CD4-positive, alpha-beta T cell treated with Interferon gamma for 1 hour (primary cell): Measurements from ENCODE around the gene C9orf50.
"Not testable (repeated sequence)": the region's sequence is repeated elsewhere in the genome, so short reads cannot be mapped to it uniquely, and the experiment has no call there.

ENCODE experiments used
- DNase-seq: peaks from one replicate; pipeline ENCODE4 v3.0.0-alpha.2; 2020

Gene C9orf50

DNA sequence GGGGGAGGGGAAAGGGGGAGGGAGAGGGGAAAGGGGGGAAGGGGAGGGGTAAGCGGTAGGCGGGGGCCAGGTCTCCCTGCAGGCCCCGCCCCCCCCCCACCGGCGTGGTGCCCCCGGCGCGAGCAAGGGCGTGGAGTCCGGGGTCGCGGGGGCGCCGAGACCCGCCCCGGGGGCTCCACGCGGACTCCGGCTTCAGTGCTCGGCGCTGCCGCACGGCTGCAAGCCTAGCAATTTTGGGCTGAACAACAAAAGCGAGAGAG is 10.8 kb downstream of the C9orf50 start:
- DNase-seq = peak; percentile 20

GRCh38 chr9:129609486-129610212 is 11.3 kb downstream of the C9orf50 start:
- peak; percentile 83 for DNase-seq

DNA sequence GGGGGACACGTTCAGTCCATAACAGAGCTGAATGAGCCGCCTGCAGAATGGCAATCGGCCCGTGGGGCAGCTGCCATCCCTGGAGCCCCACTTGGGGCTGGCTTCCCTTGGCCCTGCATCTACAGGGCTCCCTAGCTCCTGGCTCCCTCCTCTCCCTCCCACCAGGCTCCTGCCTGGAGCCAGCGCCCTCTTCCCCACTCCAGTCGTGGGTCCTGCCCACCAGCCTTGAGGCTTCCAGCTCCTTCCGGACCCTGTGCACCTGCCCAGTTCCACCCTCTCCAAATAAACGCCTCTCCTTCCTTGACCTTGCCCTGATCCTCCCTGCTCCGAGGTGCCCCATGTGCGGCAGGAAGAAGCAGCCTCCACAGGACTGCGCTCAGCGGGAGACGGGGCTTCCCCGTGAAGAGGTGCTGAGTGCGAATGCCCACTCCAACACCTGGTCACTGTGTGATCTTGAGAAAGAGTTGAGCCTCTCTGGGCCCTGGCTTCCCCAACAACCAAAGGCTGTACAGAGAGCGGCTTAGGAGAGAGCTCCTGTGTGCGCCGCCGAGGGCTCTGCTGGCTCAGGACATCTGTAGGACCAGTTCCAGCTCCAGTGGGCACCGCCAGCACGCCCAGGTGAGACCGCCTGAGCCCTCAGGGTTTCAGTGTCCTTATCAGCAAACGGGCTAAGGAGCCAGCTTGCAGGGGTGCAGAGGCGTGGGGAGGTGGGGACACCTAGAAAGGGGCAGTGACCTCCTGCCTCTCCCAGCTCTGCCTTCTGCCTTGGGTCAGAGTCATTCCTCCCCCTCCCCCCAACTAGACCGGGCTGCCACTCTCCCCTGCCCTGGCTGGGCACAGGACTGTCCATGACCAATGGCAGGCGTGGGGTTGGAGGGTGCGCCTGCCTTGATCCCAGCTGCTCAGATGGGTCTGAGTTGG is 12.1 kb downstream of the C9orf50 start:
- DNase-seq = no peak

- no peak for DNase-seq
These were observed 13.9 kb downstream of the C9orf50 start for GRCh38 chr9:129607027-129607387.

DNA sequence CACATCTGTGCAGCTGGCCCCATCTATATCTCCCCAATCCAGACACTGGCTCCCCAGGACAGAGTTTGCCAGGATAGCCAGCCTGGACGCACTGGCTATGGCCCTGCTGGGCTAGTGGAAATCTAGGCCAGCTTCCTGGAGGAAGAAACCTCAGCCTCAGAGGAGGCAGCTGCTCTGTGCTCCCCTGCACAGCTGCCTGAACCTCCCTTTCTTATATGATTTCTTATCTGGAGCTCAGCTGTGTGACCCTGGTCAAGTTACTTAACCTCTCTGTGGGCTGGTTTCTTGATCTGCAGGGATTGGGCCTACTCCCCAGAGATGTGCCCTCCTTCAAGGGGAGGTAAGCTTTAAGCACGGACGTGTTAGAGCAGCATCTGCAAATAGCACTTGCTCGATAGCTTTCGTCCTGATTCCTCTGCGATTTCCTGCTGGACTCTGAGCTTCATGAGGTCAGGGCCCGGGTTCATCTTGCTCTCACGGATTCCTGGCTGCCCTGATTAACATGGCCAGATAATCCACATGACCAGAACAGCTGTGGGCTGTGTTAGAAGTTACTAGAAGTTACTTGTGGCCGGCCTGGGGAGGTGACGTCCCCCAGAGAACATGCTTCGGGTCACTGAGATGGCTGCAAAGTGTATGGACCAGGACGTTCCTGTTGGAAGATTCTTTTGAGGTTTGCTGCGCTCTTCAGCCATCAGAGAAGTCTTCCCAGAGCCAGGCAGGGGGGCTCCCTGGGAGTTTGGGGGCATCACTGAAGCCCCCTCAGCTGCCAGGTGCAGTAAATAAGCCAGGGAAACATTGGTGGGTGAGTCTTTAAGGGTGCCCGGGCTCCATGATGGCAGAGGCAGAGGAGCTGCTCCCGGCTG is 14.5 kb downstream of the C9orf50 start:
- DNase-seq = no peak

GRCh38 chr9:129604766-129605163 is 16.1 kb downstream of the C9orf50 start:
- DNase-seq = no peak

GRCh38 chr9:129604056-129604765 is 16.7 kb downstream of the C9orf50 start:
- no peak for DNase-seq

GRCh38 chr9:129602598-129603415 is 18.1 kb downstream of the C9orf50 start:
- no peak for DNase-seq

- no peak for DNase-seq
These were observed 19.7 kb downstream of the C9orf50 start for GRCh38 chr9:129601082-129601674.

DNA sequence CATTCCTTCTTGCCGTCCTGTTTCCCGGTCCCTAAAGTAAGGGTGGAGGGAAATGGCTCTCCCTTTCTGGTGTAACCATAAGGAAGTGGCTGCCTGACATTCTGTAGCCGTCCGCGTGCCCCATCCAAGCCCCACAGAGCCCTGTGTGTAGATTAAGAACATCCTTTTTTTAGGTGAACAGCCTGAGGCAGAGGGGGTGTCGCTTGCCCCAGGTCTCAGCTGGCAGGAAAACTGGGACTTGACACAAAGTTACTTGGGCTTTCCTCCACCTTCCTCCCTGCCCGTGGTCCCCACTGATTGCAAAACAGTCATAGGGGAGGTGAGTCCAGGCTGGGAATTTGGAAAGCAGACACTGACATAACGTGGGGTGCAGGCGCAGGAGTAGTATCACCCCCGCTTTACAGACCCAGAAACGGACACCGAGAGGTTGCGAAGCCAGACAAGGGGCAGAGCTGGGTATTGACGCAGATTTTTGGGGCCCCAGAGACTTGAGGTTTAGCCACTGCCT is 22.8 kb downstream of the C9orf50 start:
- DNase-seq = no peak

- DNase-seq = no peak
These were observed 23.4 kb downstream of the C9orf50 start for GRCh38 chr9:129597355-129598088.

- DNase-seq = no peak
These were observed 24.2 kb downstream of the C9orf50 start for GRCh38 chr9:129596541-129597331.

DNA sequence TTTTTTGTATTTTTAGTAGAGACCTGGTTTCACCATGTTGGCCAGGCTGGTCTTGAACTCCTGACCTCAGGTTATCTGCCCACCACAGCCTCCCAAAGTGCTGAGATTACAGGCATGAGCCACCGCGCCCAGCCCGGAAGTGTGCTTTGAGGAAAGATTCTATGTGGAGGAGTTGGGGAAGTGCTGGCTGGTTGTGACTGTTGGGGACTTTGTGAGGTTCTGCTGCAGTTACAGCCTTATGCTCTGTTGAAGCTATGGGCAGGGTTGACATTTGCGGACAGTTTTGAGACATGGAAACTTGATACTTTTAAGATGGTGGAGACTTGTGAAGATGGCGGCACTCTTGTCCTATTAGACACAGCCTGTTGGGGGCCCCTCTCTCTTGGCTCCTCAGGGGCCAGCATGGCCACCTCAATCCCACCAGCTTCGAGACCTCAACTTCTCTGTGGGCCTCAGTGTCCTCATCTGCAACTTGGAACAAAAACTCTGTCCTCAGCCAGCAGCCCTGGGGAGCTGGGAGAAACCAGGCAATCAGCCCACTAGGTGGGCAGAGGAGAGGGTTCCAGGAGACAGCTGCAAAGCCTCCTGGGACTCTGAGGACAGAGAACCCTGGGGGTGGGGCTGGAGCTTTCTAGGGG is 24.9 kb downstream of the C9orf50 start:
- no peak for DNase-seq

DNA sequence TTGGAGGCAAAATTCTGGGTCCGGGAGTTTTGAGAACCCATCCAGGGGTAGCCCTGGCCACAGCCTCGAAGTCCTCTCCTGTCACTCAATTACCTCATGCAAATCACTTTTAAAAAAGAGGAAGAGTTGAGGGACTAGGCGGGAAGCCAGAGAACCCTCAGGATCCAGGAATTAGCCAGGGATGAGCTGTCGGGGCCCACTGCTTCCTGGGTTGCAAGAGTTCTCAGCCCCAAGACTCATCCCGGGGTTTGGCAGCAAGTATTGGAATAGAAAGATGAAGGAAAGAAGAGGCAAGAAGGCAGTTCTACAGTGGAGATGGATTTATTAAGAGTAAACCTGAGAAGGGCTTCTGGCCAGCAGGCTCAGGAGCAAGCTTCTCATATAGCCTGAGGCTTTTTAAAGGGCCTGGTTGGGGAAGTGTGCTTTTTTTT is 25.6 kb downstream of the C9orf50 start:
- DNase-seq = no peak

GRCh38 chr9:129594632-129595031 is 26.3 kb downstream of the C9orf50 start:
- no peak for DNase-seq

GRCh38 chr9:129592790-129593189 is 28.1 kb downstream of the C9orf50 start:
- not testable (repeated sequence) for DNase-seq

GRCh38 chr9:129591916-129592315 is 29.0 kb downstream of the C9orf50 start:
- DNase-seq = no peak

DNA sequence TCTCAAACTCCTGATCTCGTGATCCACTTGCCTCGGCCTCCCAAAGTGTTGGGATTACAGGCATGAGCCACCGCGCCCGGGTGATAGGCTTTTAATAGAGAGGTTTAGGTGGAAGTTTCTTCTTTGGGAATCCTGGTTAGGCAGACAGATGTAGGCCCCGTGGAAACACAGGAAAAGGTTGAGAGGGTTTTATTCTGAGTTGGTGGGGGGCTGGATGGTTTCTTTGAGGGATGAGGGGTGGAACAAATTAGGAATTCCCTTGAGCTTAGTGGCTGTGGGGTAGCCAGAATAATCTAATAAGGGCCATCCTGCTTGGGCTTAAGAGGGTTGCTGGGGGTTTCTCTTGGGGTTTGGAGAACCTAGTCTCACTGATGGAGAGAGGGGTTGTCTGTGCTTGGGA is 30.4 kb downstream of the C9orf50 start:
- DNase-seq = no peak
